MM.1S (cell line): ENCODE results near the gene FRMD6.

Source experiments
- DNase-seq: peaks from one replicate; pipeline ENCODE4 v3.0.0-alpha.2; 2015
- H2AFZ ChIP-seq: fragments of 300-600 bp; sonication (generic); 2 replicates; pipeline ENCODE4 v1.6.0; 2016; ENCODE audit warnings: antibody characterized with exemption, low read length
- H3F3A ChIP-seq: fragments of 300-600 bp; sonication (generic); 2 replicates; pipeline ENCODE4 v1.6.1; 2016; ENCODE audit warnings: mild to moderate bottlenecking, antibody characterized with exemption, low read length, moderate library complexity, mixed read lengths; ENCODE audit not compliant: insufficient read depth
- H3K27ac ChIP-seq: fragments of 300-600 bp; sonication (generic); 2 replicates; pipeline ENCODE4 v1.5.1; 2016; ENCODE audit warnings: mild to moderate bottlenecking, low read length
- H3K27me3 ChIP-seq: fragments of 300-600 bp; sonication (generic); replicated peaks from 2 replicates; pipeline ENCODE4 v1.6.0; 2016; ENCODE audit warnings: low read length; ENCODE audit not compliant: insufficient read depth
- H3K36me3 ChIP-seq: fragments of 300-600 bp; sonication (generic); replicated peaks from 2 replicates; pipeline ENCODE4 v1.6.1; 2016; ENCODE audit warnings: mild to moderate bottlenecking, low read length, mixed read lengths; ENCODE audit not compliant: insufficient read depth
- H3K4me1 ChIP-seq: fragments of 300-600 bp; sonication (generic); 2 replicates; pipeline ENCODE4 v1.6.1; 2016; ENCODE audit warnings: low read length, mixed read lengths
- H3K4me2 ChIP-seq: fragments of 300-600 bp; sonication (generic); 2 replicates; pipeline ENCODE4 v1.6.0; 2016; ENCODE audit warnings: low read depth, low read length
- H3K4me3 ChIP-seq: fragments of 300-600 bp; sonication (generic); 2 replicates; pipeline ENCODE4 v1.5.1; 2016; ENCODE audit warnings: low read length, mixed read lengths
- H3K79me2 ChIP-seq: fragments of 300-600 bp; sonication (generic); 2 replicates; pipeline ENCODE4 v1.6.1; 2016; ENCODE audit warnings: mixed run types, low read length, mixed read lengths
- H3K9ac ChIP-seq: fragments of 300-600 bp; sonication (generic); 2 replicates; pipeline ENCODE4 v1.6.1; 2016; ENCODE audit warnings: low read length, mixed read lengths
- H3K9me2 ChIP-seq: fragments of 300-600 bp; sonication (generic); replicated peaks from 2 replicates; pipeline ENCODE4 v1.6.1; 2016; ENCODE audit warnings: mild to moderate bottlenecking, low read length, mixed read lengths; ENCODE audit not compliant: insufficient read depth
- H3K9me3 ChIP-seq: fragments of 300-600 bp; sonication (generic); replicated peaks from 2 replicates; pipeline ENCODE4 v1.6.1; 2016; ENCODE audit warnings: mild to moderate bottlenecking, low read length, mixed read lengths; ENCODE audit not compliant: insufficient read depth
- H4K20me1 ChIP-seq: fragments of 300-600 bp; sonication (generic); 2 replicates; pipeline ENCODE4 v1.6.1; 2016; ENCODE audit warnings: mild to moderate bottlenecking, low read length, moderate library complexity, mixed read lengths; ENCODE audit not compliant: insufficient read depth
- EZH2 ChIP-seq: fragments of 300-600 bp; sonication (generic); optimal IDR thresholded peaks from 2 replicates; pipeline ENCODE3; 2017; ENCODE audit warnings: low read depth, mild to moderate bottlenecking, antibody characterized with exemption, low read length, mixed read lengths
- EZH2phosphoT487 ChIP-seq: fragments of 300-600 bp; sonication (generic); IDR thresholded peaks from 2 replicates; pipeline ENCODE4 v1.6.1; 2018; ENCODE audit warnings: antibody characterized with exemption, low read length
- TF ChIP-seq, protein P1 (sequence below): fragments of 300-600 bp; sonication (generic); IDR thresholded peaks from 2 replicates; pipeline ENCODE4 v1.5.1; 2016; ENCODE audit warnings: antibody characterized with exemption, low read length, mixed read lengths

Gene FRMD6

DNA sequence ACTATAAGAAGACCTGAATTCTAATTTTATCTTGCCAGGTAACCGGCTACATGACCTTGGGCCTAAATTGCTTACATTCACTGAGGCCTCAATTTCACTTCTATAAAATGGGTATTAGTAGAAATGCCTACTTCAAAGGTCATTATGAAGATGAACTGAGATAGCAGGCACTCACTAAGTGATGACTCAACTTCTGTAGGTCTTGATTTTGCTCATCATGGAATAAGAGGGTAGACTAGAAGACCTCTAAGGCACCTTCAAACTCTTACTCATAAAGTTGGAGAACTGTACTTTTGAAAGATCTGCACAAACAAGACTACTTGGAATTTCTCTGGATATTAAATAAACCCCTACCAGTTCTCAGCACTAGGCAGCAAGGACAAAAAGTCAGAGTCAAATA is 39.3 kb upstream of the FRMD6 start:
- H2AFZ ChIP-seq, result no peak overlapping the region
- H3K4me1 ChIP-seq, result peaks cover 49% of the 10 kb centered on the region
- H4K20me1 ChIP-seq, result no peaks in the 10 kb centered on the region
- no peak overlapping the region for H3K27ac ChIP-seq
- H3K79me2 ChIP-seq, result no peaks in the 10 kb centered on the region
- no peak for DNase-seq
- H3K9me3 ChIP-seq, result no peaks in the 10 kb centered on the region
- peaks cover 7% of the 10 kb centered on the region; the same call in 1 of the 2 replicates for H3F3A ChIP-seq
- H3K9me2 ChIP-seq, result no peaks in the 10 kb centered on the region
- H3K36me3 ChIP-seq, result no peaks in the 10 kb centered on the region
- H3K4me3 ChIP-seq, result no peak overlapping the region
- H3K9ac ChIP-seq, result no peak overlapping the region
- TF ChIP-seq EZH2 (no peak), EZH2phosphoT487 (no peak)
- TF ChIP-seq, protein P1, sequence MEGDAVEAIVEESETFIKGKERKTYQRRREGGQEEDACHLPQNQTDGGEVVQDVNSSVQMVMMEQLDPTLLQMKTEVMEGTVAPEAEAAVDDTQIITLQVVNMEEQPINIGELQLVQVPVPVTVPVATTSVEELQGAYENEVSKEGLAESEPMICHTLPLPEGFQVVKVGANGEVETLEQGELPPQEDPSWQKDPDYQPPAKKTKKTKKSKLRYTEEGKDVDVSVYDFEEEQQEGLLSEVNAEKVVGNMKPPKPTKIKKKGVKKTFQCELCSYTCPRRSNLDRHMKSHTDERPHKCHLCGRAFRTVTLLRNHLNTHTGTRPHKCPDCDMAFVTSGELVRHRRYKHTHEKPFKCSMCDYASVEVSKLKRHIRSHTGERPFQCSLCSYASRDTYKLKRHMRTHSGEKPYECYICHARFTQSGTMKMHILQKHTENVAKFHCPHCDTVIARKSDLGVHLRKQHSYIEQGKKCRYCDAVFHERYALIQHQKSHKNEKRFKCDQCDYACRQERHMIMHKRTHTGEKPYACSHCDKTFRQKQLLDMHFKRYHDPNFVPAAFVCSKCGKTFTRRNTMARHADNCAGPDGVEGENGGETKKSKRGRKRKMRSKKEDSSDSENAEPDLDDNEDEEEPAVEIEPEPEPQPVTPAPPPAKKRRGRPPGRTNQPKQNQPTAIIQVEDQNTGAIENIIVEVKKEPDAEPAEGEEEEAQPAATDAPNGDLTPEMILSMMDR, result no peak
- no peak overlapping the region for H3K4me2 ChIP-seq
- no peaks in the 10 kb centered on the region for H3K27me3 ChIP-seq

DNA sequence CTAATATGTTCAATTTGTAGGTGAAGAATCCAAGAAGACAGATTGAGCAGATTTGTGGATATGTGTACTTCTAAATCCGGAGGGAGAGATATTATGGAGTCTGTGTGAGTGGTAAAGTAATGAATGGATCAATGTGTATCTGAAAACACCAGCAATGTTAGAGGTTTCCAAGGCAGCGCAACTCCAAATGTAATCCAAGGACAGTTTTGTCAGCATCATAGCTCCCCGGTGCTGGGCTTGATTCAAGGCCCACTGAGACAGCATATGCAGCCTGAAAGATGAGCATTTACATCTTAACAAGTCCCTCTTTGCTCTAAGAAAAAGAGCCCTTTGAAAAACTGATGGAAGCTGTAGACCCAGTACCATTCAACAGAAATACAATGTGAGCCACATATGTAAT is 38.3 kb upstream of the FRMD6 start:
- Histone ChIP-seq H3F3A (peaks cover 7% of the 10 kb centered on the region; the same call in 1 of the 2 replicates), H3K4me2 (no peak overlapping the region), H3K9me3 (no peaks in the 10 kb centered on the region), H3K27me3 (no peaks in the 10 kb centered on the region), H3K27ac (no peak overlapping the region), H3K36me3 (no peaks in the 10 kb centered on the region), H3K9ac (no peak overlapping the region), H3K9me2 (no peaks in the 10 kb centered on the region), H4K20me1 (no peaks in the 10 kb centered on the region), H3K4me1 (peaks cover 42% of the 10 kb centered on the region), H3K4me3 (no peak overlapping the region), H3K79me2 (no peaks in the 10 kb centered on the region), H2AFZ (no peak overlapping the region)
- DNase-seq, result no peak
- TF ChIP-seq EZH2phosphoT487, result no peak
- no peak for TF ChIP-seq EZH2
- TF ChIP-seq, protein P1, result no peak

DNA sequence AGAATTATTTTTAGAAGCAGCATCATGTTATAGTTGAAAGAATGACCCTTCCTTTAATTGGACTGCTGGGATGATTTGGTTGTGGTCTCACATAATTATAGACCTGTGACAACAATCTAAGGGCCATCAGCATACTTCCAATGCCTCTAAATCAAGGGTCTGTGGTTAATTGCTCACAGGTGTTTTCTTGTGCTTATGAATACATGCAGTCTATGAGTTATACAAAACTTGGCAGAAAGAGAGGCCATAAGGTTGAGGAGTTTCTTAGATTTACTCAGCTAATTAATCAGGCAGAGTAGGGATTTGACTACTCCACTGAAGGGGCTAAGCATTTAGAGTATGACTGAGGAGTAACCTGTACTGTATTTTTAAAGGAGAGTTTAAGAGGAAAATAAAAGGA is 37.0 kb upstream of the FRMD6 start:
- H3F3A ChIP-seq, result peaks cover under 1% of the 10 kb centered on the region; the same call in 1 of the 2 replicates
- peak; percentile 29 for DNase-seq
- no peaks in the 10 kb centered on the region for H3K9me3 ChIP-seq
- no peaks in the 10 kb centered on the region for H3K36me3 ChIP-seq
- TF ChIP-seq, protein P1, result no peak
- no peak for TF ChIP-seq EZH2
- no peak for TF ChIP-seq EZH2phosphoT487
- no peaks in the 10 kb centered on the region for H4K20me1 ChIP-seq
- no peaks in the 10 kb centered on the region for H3K79me2 ChIP-seq
- peak overlapping the region; percentile 64; the same call in 1 of the 2 replicates for H3K27ac ChIP-seq
- peak overlapping the region; percentile 32; the same call in 1 of the 2 replicates for H3K9ac ChIP-seq
- H3K27me3 ChIP-seq, result no peaks in the 10 kb centered on the region
- H3K4me3 ChIP-seq, result no peak overlapping the region
- H2AFZ ChIP-seq, result peak overlapping the region; percentile 3; the same call in 1 of the 2 replicates
- H3K9me2 ChIP-seq, result no peaks in the 10 kb centered on the region
- peaks cover 34% of the 10 kb centered on the region for H3K4me1 ChIP-seq
- peak overlapping the region; percentile 15; the same call in 1 of the 2 replicates for H3K4me2 ChIP-seq
